GM21360 (cell line): ENCODE measurements around the gene EIF3F.

Experiments used
- ATAC-seq: cut with Tn5 transposase; IDR thresholded peaks from one replicate; pipeline ENCODE4 v1.9.1; 2021; ENCODE audit warnings: mild to moderate bottlenecking, moderate library complexity; ENCODE audit not compliant: unreplicated experiment

Gene EIF3F

DNA sequence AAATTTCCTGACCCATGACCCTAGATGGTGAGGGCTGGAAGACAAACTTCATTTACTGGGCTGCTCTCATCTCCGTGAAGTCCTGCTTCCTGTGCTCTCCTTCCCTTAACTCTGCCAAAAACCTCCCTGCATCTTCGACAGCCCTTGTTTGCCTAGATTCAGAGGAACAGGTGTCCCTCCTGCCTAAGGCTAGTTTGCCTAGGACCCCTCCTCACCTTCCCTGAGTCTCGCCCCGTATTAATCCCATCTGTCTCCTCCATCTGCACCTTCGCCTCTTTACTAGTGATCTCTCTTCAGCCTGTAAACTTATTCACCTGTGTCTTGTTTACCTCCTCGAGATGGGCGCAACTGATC is 33.1 kb downstream of the EIF3F start:
- ATAC-seq: no peak

DNA sequence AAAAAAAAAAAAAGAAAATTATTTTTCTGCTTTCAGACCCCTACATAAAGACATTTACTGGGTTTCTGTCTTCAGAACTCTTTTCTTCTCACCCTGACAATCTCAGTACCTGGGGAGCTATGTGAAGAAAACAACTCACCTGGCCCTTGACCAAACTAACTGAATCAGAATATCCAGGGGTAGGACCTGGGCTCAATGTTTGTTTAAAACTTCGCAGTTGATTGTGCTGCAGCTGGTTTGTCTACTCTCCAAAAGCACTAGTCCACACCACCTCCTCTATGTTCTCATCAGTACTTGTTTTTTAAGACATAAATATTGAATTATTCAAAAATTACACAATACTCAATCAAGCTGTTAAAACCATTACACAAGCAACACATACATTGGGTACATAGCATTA is 34.8 kb downstream of the EIF3F start:
- no peak for ATAC-seq

DNA sequence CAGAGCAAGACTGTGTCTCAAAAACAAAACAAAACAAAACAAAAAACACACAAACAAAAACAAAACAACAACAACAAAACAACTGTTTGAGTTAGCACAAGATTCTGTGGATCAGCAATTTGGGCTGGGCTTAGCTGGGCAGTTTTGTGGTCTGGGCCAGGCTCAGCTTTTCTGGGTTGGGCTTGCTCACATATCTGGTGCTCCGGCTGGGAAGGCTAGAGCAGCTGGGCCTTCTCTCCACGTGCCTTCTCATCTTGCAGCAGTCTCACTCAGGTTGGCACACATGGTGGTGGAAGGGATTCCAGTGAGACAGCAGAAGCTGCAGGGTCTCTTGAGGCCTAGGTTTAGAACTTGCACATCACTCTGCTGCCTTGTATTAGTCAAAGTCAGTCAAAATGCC is 35.7 kb downstream of the EIF3F start:
- ATAC-seq: no peak

DNA sequence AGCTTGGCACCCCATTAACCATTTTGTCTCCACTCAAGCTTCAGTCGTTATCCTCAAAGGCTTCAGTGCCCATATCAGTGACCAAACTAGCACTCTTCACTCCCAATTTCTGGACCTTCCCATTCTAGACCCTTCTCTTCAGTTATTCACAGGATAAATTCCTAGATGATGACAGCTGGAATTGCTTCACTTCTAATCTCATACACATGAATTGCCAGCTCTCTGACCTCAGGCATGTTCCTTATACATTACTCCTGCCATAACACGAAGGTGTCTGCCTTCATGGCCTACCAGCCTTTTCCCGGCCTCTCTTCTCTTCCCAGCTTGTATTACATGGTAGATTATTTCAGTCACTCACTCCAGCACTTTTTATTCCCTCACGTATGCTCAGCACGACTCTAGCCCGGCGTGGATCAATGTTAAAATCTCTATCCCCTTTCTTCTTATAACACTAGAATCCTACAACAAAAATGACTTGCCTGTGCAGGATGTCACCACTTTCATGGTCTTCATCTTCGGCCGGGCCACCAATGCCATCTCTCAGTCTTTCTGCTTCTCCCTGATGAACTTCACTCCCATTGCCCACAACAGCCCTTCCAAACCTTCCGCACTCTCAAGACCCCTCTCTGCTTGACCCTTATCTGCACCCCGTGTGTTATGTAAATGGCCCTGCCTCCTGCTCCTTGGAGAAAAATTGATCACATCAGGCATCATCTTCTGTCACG is 36.9 kb downstream of the EIF3F start:
- ATAC-seq: no peak

DNA sequence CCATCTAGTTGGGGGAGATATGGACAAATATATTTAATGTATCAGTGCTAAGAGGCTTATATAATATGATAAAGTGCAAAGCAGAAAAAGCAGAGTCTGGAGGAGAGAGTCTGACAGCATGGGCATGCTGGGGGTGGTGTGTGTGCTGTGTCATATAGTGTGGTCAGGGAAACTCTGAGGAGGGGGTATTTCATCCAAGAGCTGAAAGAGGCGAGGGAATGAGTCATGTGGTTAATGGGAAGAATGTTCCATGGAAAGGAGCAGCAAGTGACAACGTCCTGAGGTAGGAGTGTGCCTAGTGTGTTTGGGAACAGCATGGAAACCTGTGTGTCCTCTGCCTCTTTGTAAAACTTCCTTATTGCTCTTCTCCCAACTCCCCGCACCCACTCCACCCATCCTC is 38.0 kb downstream of the EIF3F start:
- no peak for ATAC-seq

- no peak for ATAC-seq
Measured at GRCh38 chr11:8025816-8026215, 38.7 kb downstream of the EIF3F start.

DNA sequence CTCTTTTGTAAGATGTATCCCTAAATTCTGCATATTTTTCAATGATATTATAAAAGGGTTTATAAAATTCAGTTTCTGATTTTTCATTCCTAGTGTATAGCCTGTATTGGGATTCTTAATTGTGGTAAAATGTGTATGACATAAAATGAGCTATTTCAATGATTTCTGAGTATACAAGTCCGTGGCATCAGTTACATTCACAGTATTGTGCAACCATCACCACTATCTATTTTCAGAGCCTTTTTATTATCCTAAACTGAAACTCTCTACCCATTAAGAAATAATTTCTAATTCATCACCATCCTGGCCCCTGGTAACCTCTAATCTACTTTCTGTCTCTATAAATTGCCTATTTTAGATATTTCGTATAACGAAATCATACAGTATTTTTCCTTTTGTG is 39.8 kb downstream of the EIF3F start:
- ATAC-seq: no peak

DNA sequence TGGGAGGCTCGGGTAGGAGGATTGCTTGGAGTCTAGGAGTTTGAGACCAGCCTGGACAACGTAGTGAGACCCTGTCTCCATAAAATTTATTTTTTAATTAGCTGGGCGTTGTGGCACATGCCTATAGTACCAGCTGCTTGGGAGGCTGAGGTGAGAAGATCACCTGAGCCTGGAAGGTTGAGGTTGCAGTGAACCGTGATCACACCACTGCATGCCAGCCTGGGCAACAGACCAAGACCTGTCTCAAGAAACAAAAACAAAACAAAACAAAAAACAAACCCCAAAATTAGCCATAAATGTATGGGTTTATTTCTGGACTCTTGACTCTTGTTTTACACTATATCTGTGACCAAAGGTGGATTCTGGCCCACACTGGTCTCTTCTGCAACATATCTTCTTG is 41.6 kb downstream of the EIF3F start:
- no peak for ATAC-seq

DNA sequence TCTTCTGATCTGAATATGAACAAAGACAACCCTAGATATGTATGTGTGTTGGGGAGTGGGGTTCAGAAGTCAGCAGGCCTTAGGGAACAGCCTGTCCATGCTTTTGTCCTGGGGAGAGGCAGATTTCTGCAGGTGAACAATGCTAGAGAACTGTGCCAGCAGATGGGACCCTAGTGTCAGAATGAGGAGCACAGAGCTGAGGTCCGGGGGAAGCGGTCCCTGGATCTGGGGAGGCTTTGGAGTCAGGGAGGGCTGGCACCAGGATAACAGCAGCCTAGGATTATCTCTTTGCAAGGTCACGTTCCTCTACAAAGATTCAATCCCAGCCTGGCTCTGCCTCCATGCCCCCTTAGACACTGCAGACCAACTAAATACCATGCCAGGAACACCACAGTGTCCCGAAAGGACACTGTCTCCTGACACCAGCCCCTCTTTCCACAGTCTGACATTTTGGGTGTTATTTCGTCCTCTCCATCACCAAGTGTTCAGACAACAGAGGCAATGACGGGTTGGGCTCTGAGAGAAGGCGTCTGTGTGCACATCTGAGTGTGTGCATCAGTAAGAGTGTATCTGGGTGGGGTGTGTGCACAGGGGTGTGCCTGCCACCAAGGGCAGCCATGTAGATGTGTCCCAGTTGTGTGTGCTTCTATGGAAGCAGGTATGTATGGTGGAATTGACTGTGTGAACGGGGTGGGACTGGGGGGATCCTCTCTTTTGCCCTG is 43.5 kb downstream of the EIF3F start:
- ATAC-seq: no peak

- ATAC-seq: no peak
Measured at GRCh38 chr11:8031248-8032115, 44.3 kb downstream of the EIF3F start.

GRCh38 chr11:8032122-8032521 is 45.0 kb downstream of the EIF3F start:
- no peak for ATAC-seq

GRCh38 chr11:8032576-8033304 is 45.6 kb downstream of the EIF3F start:
- ATAC-seq: no peak

DNA sequence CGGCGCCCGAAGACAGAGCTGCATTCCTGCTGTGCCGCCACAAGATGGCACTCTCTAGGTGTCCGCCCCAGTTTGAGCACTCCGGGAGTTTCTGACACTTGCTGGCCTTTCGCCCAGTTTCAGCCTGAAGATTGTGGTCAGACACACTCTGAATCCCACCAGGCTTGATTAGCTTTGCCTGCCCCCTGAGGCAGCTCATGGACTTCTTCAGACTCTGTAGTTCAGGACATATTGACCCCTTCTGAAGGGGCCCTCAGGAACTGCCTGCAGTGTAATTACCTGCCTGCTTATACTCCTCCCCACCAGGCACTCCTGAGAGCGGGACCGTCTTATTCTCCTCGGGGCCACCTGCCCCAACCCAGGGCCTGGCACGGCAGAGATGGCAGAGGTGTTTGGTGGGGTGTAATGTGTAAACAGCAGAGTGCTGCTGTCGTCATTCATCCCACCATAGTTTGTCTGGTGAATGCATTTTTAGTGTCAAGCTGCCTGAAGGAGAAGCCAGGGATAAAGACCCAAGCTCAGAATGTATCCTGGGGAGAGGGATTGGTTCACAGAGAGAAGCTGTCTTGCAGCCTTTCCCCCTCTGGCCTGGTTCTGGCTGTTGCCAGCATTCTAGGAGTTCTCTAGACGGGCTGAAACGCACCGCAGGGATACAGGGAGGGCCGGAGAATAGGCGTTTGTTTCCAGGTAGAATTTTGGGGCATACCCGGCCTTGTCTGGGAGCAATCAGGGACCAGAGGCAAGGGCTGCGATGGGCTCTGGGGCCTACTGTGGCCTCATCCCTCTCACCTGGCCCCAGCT is 46.4 kb downstream of the EIF3F start:
- ATAC-seq: no peak

DNA sequence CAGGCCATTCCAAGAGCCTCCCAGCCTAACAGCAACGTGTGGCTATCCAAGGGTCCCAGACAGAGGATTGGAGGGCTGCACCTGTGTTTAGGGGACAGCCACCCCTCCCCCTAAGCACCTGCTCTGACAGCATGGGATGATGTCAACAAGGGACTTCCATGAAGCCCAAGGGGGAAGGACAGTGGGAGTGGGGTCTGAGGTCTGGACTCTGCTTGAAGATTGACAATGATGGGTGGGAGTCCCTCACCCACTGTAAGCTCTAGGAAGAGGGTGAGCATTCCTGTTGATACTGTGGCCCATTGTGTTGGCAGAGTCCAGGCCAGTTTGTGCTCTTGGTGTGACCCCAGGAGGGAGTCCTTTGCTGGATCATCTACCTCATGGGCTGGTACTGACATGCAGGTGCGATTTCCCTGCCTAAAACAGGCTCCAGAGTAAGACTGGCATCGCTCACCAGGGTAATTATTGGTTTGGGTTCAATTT is 47.0 kb downstream of the EIF3F start:
- ATAC-seq: no peak

GRCh38 chr11:8034604-8035190 is 47.6 kb downstream of the EIF3F start:
- ATAC-seq: no peak

DNA sequence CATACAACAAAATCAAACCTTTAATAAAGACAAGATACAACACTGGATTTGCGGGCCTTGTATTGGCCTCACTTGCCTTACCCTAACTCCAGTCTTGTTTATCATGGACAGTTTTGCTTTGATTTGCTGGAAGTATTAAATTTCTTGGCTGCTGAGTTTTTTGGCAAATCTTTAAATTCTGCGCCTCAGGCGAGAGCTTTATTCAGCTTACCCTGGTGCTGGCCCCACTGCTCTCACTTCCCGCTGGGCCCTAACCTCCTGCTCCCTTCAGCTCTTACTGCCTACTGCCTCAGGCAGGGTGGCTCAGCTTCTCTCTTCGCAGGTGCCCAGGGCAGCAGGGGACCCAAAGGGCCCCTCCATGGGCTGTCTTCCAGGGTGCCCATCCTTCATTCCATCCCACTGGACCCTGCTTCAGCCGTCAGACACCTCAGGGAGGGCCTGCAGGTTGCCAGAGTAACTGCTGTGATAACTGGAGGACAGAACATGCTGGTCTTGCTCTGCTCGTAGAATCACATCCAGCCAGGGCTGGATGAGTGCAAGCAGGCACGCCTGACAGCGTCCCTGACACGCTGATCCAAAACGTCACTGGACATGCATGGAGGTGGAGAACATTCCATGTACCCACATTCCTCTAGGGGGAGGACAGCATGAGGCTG is 48.2 kb downstream of the EIF3F start:
- ATAC-seq: no peak

GRCh38 chr11:8036002-8036802 is 49.1 kb downstream of the EIF3F start:
- ATAC-seq: no peak

DNA sequence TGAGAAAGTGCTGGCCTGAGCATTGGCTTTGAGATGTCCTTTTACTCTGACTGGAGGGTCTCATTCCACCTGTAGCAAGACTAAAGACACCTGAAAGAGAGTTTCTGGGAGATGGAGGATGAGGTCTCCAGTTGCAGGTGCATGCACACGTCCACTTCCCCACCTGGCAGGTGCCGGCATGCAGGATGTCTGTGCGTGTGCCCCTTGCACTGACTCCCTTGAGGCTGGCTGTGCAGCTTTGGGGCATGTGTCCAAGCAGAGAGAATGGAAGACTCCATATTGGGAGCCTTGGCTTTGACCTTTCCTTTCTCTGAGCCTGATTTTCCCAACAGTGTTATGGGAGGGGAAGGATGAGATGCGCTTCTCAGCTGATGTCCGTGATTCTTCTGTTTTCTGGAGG is 49.8 kb downstream of the EIF3F start:
- no peak for ATAC-seq
